ENCODE measurements around the gene TASL.
"Not testable (repeated sequence)": the region's sequence is repeated elsewhere in the genome, so short reads cannot be mapped to it uniquely, and the experiment has no call there.

The TASL gene

DNA sequence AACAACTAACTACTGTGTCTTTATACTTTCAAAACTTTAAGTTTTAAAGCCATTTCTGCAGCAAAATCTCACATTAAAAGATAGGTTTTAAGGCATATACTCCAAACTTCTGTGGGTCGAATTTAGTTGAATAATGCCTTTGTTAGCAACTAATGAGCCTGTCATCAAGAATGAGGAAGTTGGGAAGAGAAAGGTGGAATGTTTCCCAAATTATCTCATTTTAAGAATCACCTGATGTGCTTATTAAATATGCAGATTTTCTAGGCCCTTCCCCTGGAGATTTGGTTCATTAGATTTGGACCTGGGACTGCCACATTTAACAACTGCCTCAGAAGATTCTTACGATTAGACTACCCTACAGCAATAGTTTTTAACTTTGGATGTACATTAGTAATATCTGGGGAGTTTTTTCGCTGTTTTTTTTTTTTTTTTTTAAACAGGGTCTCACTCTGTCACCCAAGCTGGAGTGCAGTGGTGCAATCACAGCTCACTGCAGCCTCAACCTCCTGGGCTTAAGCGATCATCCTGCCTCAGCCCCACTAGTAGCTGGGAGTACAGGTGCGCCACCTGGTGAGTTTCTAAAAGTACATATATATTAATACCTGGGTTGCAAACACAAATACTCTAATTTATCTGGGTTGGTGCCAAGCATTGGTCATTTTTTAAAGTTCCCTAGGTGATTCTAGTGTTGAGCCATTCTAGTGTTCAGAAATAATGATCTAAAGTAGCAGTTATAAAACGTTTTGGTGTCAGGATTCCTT, 16.1 kb upstream of the TASL start:
- Histone ChIP-seq H3K4me1 (ENCODE audit: insufficient read depth, low read length) (peaks cover 5% of the 10 kb centered on the region; the same call in 1 of the 2 replicates), H3K36me3 (ENCODE audit: insufficient read depth, low read length) (no peaks in the 10 kb centered on the region), H3K9ac (ENCODE audit: low read depth, low read length) (no peak overlapping the region)

DNA sequence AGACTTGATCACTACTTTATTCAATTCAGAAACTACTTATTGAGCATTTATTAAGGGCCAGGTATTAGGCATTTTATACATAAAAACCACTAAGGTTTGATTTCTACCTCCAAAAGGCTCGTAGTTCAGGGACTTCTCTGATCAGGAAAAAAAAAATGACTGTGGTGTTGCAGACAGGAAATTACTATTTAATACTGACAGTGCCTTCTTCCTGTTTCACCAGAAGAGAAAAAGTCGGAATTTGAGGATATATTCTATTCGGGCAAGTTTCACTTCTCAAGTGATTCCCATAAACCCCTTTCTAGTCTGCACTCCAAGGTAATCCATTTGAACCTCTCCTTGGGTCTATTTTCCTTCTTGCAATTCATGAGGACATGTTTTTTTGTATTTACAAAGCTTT, 15.3 kb upstream of the TASL start:
- Histone ChIP-seq H3K36me3 (ENCODE audit: insufficient read depth, low read length) (no peaks in the 10 kb centered on the region), H3K4me1 (ENCODE audit: insufficient read depth, low read length) (peaks cover 5% of the 10 kb centered on the region; the same call in 1 of the 2 replicates), H3K9ac (ENCODE audit: low read depth, low read length) (no peak overlapping the region), H3K9me3 (ENCODE audit: control insufficient read depth, insufficient read depth, low read length) (no peaks in the 10 kb centered on the region)

More for the DNA sequence above, 16.1 kb upstream of the TASL start:
- no peaks in the 10 kb centered on the region for H3K9me3 ChIP-seq (ENCODE audit: control insufficient read depth, insufficient read depth, low read length)

DNA sequence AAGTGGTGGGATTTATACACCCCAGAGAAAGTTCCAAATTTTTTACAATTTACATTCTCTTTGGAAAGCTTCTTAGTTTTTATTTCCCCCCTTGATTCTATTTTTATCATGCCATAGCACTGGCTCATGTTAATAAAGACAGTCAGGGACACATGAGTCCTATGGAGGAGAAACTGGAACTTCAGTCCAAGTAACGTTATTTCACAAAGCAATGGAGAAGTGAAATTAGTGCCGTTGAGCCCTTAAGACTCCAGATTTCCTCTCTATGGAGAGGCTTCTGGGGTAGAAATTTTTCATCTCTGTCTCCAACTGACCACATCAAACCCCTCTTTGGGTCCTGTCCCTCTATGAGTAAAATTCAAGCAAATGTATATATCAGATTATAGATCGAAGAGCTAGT, 12.8 kb upstream of the TASL start:
- no peaks in the 10 kb centered on the region for H3K9me3 ChIP-seq (ENCODE audit: control insufficient read depth, insufficient read depth, low read length)
- peaks cover 5% of the 10 kb centered on the region; the same call in 1 of the 2 replicates for H3K4me1 ChIP-seq (ENCODE audit: insufficient read depth, low read length)
- no peaks in the 10 kb centered on the region for H3K36me3 ChIP-seq (ENCODE audit: insufficient read depth, low read length)
- H3K9ac ChIP-seq (ENCODE audit: low read depth, low read length), result no peak overlapping the region

DNA sequence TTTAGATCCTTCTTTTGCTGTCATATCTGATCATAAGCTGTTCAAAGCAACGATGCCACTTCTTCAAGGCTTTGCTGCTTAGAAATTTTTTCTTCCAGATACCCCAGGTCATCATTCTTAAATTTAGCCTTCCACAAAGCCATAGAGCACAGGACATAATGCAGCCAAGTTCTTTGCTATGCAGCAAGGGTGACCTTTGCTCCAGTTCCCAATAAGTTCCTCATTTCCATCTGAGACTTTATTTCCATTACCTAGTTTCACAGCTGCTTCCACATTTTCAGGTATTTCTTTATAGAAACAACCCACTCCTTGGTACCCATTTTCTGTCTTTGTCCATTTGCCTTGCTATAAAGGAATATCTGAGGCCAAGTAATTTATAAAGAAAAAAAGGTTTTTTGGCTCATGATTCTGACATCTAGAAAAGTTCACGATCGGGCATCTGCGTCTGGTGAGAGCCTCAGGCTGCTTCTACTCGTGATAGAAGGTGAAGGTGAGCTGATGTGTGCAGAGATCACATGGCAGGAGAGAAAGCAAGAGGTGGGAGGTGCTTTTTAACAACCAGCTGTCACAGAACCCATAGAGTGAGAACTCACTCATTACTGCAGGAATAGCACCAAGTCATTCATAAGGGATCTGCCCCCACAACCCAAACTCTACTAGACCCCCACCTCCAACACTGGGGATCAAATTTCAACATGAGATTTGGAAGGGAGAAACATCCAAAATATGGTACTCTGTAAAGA, 11.8 kb upstream of the TASL start:
- peaks cover 5% of the 10 kb centered on the region; the same call in 1 of the 2 replicates for H3K4me1 ChIP-seq (ENCODE audit: insufficient read depth, low read length)
- no peak overlapping the region for H3K9ac ChIP-seq (ENCODE audit: low read depth, low read length)
- H3K9me3 ChIP-seq (ENCODE audit: control insufficient read depth, insufficient read depth, low read length), result no peaks in the 10 kb centered on the region
- no peaks in the 10 kb centered on the region for H3K36me3 ChIP-seq (ENCODE audit: insufficient read depth, low read length)

DNA sequence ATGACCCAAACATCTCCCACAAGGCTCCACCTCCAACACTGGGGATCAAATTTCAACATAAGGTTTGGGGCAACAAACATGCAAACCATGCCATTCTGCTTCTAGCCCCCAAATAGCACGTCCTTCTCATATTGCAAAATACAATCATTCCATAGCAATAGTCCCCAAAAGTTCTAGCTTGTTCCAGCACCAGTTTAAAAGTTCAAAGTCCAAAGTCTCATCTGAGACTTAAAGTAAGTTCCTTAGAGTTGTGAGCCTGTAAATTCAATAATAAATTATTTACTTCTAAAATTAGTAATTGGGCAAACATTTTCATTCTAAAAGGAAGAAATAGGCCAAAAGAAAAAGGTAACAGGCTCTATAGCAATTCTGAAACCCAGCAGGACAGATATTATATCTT, 8.9 kb upstream of the TASL start:
- Histone ChIP-seq H3K9ac (ENCODE audit: low read depth, low read length) (no peak overlapping the region), H3K4me1 (ENCODE audit: insufficient read depth, low read length) (no peaks in the 10 kb centered on the region), H3K9me3 (ENCODE audit: control insufficient read depth, insufficient read depth, low read length) (no peaks in the 10 kb centered on the region), H3K36me3 (ENCODE audit: insufficient read depth, low read length) (no peaks in the 10 kb centered on the region)

DNA sequence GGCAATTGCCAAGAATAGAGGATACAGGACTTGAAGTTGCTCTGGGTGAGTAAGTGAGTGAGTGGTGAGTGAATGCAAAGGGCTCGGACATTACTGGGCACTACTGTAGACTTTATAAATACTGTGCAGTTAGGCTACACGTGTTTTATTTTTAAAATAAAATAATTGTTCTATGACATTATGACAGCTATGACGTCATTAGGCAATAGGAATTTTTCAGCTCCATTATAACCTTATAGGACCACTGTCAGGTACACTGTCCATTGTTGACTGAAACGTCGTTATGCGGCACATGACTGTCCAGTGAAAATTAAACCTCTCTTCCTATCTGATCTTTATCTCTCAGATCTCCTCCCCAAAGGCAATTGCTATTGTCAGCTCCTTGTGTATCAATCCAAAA, 5.1 kb upstream of the TASL start:
- H3K9me3 ChIP-seq (ENCODE audit: control insufficient read depth, insufficient read depth, low read length), result no peaks in the 10 kb centered on the region
- no peak overlapping the region for H3K9ac ChIP-seq (ENCODE audit: low read depth, low read length)
- no peaks in the 10 kb centered on the region for H3K36me3 ChIP-seq (ENCODE audit: insufficient read depth, low read length)
- no peaks in the 10 kb centered on the region for H3K4me1 ChIP-seq (ENCODE audit: insufficient read depth, low read length)

DNA sequence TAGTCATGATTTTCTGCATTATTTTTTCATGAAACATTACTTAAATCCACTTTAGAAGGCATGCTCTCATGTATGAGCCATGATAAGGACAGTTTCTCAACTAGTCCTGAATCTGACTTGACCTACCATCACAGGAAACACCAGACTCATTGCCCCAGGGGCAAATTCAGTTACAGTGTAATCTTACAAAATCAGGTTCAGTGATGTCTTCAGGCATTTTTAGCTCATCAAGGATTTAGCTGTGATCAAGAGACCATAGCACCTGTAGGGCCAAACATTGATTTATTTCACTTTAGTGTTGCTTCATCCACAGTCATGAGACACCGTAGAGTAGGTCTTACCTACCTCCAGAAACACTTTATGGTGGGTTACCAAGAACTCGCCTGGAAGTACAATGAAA, 3.1 kb upstream of the TASL start:
- Histone ChIP-seq H3K4me1 (ENCODE audit: insufficient read depth, low read length) (no peaks in the 10 kb centered on the region), H3K9ac (ENCODE audit: low read depth, low read length) (no peak overlapping the region), H3K36me3 (ENCODE audit: insufficient read depth, low read length) (no peaks in the 10 kb centered on the region), H3K9me3 (ENCODE audit: control insufficient read depth, insufficient read depth, low read length) (no peaks in the 10 kb centered on the region)

DNA sequence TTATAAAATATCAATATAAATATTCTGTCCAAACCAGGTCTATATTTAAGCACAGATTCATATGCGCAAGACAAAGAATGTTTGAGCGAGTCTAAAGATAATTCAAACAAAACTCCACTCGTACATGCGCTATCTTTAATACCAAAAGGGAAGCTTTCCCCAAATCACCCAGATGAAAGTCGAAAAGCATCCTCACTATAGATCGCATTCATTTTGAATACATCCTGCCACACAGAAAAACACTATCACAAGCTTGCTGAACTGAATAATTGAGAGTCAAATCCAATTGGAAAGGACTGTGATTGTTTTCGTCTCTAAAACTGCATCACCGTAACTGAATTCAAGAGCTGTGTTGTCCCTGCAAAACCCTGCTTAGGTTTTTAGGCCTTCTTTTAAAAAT, 685 bp downstream of the TASL start:
- Histone ChIP-seq H3K4me1 (ENCODE audit: insufficient read depth, low read length) (no peaks in the 10 kb centered on the region), H3K9ac (ENCODE audit: low read depth, low read length) (no peak overlapping the region), H3K9me3 (ENCODE audit: control insufficient read depth, insufficient read depth, low read length) (no peaks in the 10 kb centered on the region), H3K36me3 (ENCODE audit: insufficient read depth, low read length) (no peaks in the 10 kb centered on the region)

DNA sequence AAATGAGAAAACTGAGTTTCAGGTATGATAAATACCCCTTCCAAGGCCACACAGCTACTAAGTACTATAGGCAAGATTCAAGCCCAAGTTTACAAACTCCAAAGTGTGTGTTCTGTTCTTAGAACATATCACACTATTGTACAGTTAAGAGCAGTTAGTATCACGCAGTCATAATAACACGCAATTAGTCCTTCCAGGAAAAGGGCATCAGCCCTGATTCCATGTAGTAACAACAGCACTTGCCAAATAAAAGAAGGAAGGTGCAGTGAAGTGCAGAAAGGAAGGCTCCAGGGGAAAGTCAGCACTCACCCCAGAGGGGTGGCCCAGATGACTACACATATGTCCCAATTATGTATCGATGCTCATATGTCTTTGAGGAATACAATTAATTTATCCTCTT, 4.4 kb downstream of the TASL start:
- no peak overlapping the region for H3K9ac ChIP-seq (ENCODE audit: low read depth, low read length)
- H3K9me3 ChIP-seq (ENCODE audit: control insufficient read depth, insufficient read depth, low read length), result no peaks in the 10 kb centered on the region
- H3K4me1 ChIP-seq (ENCODE audit: insufficient read depth, low read length), result no peaks in the 10 kb centered on the region
- no peaks in the 10 kb centered on the region for H3K36me3 ChIP-seq (ENCODE audit: insufficient read depth, low read length)

DNA sequence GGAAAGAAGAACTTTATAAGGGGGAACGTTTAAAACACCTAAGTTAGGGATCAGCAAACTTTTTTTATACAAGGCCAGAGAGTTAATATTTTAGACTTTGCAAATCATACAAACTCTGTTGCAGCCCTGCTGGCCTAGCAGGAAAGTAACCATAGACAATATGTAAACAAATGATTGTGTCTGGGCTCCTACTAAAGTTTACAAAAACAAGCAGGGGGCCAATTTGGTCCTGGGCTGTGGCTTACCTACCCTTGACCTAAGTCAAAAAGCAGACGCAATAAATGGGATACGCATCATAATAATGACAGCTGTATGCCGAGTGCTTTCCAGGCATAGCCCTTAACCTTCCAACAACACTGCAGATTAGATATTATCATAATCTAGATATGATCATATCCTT, 4.9 kb downstream of the TASL start:
- Histone ChIP-seq H3K9ac (ENCODE audit: low read depth, low read length) (no peak overlapping the region), H3K36me3 (ENCODE audit: insufficient read depth, low read length) (no peaks in the 10 kb centered on the region), H3K4me1 (ENCODE audit: insufficient read depth, low read length) (no peaks in the 10 kb centered on the region), H3K9me3 (ENCODE audit: control insufficient read depth, insufficient read depth, low read length) (no peaks in the 10 kb centered on the region)

DNA sequence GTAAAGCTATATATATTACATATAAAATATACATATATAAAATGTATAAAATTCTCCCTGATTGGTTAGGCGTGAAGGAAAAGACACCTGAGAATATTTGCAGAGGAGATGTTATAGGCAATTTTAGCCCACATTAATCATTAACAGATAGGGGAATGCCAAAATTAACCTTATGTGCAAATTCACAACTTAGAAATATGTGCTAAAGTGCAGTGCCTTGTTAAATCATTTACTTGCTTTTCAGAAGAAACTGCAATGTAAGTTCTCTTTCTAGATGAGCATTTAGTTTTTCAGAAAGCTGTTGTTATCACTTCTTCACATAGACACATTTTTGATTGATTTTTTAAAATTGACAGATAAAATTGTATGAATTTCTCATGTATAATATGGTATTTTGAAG, 5.6 kb downstream of the TASL start:
- Histone ChIP-seq H3K4me1 (ENCODE audit: insufficient read depth, low read length) (no peaks in the 10 kb centered on the region), H3K36me3 (ENCODE audit: insufficient read depth, low read length) (no peaks in the 10 kb centered on the region), H3K9me3 (ENCODE audit: control insufficient read depth, insufficient read depth, low read length) (no peaks in the 10 kb centered on the region), H3K9ac (ENCODE audit: low read depth, low read length) (no peak overlapping the region)

DNA sequence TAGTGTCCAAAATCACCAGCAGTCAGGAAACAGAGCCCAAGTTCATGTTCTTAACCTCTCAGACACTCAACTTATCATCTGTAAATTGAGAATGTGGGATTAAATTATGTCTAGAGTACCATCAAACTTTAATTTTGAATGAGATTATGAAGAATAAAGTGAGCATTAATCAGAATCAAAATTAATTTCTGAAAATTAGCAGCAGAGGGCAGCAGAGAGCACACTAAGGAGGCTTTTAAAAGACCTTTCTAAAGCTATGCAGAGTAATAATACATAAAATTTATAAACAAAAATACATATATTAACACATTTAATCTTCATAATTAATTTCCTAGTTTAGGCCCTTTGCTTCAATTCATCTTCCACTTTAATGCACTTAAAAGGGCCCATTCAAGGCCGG, 7.1 kb downstream of the TASL start:
- H3K4me1 ChIP-seq (ENCODE audit: insufficient read depth, low read length), result no peaks in the 10 kb centered on the region
- H3K9ac ChIP-seq (ENCODE audit: low read depth, low read length), result no peak overlapping the region

DNA sequence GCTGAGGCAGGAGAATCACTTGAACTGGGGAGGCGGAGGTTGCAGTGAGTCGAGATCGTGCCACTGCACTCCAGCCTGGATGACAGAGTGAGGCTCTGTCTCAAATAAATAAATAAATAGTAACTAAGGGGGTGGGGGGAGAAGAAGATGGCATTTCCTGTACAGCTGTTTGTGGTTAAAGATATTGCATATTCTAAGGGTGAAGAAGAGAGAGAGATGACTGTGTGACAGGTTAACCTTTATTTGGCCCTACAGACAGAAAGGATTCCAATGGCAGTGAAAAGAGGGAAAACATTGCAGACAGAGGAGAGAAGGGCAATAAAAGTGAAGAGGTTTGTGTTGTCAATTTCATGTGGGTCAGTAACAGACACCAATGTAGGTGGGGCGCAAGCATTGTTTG, 9.4 kb downstream of the TASL start:
- Histone ChIP-seq H3K4me1 (ENCODE audit: insufficient read depth, low read length) (no peaks in the 10 kb centered on the region), H3K9me3 (ENCODE audit: control insufficient read depth, insufficient read depth, low read length) (no peaks in the 10 kb centered on the region), H3K36me3 (ENCODE audit: insufficient read depth, low read length) (no peaks in the 10 kb centered on the region), H3K9ac (ENCODE audit: low read depth, low read length) (no peak overlapping the region)

More for the DNA sequence above, 7.1 kb downstream of the TASL start:
- H3K36me3 ChIP-seq (ENCODE audit: insufficient read depth, low read length), result no peaks in the 10 kb centered on the region
- H3K9me3 ChIP-seq (ENCODE audit: control insufficient read depth, insufficient read depth, low read length), result no peaks in the 10 kb centered on the region

DNA sequence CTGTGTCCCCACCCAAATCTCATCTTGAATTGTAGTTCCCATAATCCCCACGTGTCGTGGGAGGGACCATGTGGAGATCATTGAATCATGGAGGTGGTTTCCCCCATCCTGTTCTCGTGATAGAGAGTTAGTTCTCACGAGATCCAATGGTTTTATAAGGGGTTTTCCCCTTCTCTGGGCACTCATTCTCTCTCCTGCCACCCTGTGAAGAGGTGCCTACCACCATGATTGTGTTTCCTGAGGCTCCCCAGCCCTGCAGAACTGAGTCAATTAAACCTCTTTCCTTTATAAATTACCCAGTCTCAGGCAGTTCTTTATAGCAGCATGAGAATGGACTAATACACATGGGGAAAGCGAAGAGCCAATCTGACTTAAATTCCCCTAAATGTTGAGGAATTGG, 14.5 kb downstream of the TASL start:
- not testable (repeated sequence) for H3K9ac ChIP-seq (ENCODE audit: low read depth, low read length); H3K36me3 ChIP-seq (ENCODE audit: insufficient read depth, low read length); H3K4me1 ChIP-seq (ENCODE audit: insufficient read depth, low read length); H3K9me3 ChIP-seq (ENCODE audit: control insufficient read depth, insufficient read depth, low read length)

DNA sequence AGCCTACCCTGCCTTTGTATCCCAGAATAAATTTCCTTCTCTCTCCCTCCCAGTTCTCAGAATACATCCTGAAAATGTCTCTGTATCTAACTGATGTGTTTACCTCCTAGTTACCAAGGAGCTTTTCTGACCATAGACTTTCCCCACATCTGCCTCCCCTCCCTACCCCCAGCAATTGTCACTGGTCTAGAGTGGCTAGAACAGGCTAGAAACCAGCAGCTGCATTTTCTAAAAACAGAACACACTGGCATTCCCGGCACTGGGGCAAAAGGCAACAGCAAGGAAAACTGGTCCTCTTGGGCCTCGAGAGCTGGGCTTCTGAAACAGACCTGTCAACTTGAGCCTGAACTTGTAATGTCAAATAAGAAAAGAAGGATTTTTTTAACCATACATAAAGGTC, 16.4 kb downstream of the TASL start:
- no peaks in the 10 kb centered on the region for H3K4me1 ChIP-seq (ENCODE audit: insufficient read depth, low read length)
- H3K36me3 ChIP-seq (ENCODE audit: insufficient read depth, low read length), result no peaks in the 10 kb centered on the region
- no peak overlapping the region for H3K9ac ChIP-seq (ENCODE audit: low read depth, low read length)
- H3K9me3 ChIP-seq (ENCODE audit: control insufficient read depth, insufficient read depth, low read length), result no peaks in the 10 kb centered on the region

Data from ES-I3 (cell line).